HEK293 (cell line): ENCODE measurements around the gene ENTREP3.
A peak's percentile ranks its signal among the peaks of the same experiment; 100 is the strongest.

Source experiments
- EGR2 ChIP-seq: fragments of 450-650 bp; formaldehyde crosslinking; IDR thresholded peaks from 2 replicates; pipeline ENCODE4 v1.5.1; 2016; ENCODE audit warnings: low read depth, missing biosample characterization, missing genetic modification characterization
- FEZF1 ChIP-seq: fragments of 450-650 bp; formaldehyde crosslinking; IDR thresholded peaks from 2 replicates; pipeline ENCODE4 v1.5.1; 2016; ENCODE audit warnings: missing biosample characterization, missing genetic modification characterization
- GLI4 ChIP-seq: fragments of 450-650 bp; formaldehyde crosslinking; IDR thresholded peaks from 2 replicates; pipeline ENCODE4 v1.5.1; 2016; ENCODE audit warnings: missing biosample characterization, missing genetic modification characterization
- HOXC10 ChIP-seq: sonication (generic); formaldehyde crosslinking; IDR thresholded peaks from 2 replicates; pipeline ENCODE4 v1.8.1; 2023; ENCODE audit warnings: mild to moderate bottlenecking, missing genetic modification reagents
- OVOL3 ChIP-seq: fragments of 450-650 bp; formaldehyde crosslinking; IDR thresholded peaks from 2 replicates; pipeline ENCODE4 v1.5.1; 2016; ENCODE audit warnings: missing biosample characterization, missing genetic modification characterization
- ZBTB1 ChIP-seq: fragments of 450-650 bp; formaldehyde crosslinking; IDR thresholded peaks from 2 replicates; pipeline ENCODE4 v1.5.1; 2016; ENCODE audit warnings: missing biosample characterization, missing genetic modification characterization
- ZBTB17 ChIP-seq: fragments of 450-650 bp; formaldehyde crosslinking; IDR thresholded peaks from 2 replicates; pipeline ENCODE4 v1.5.1; 2016; ENCODE audit warnings: missing biosample characterization, missing genetic modification characterization
- ZBTB26 ChIP-seq: fragments of 450-650 bp; formaldehyde crosslinking; optimal IDR thresholded peaks from 2 replicates; pipeline ENCODE3; 2016; ENCODE audit warnings: missing biosample characterization, mild to moderate bottlenecking, missing genetic modification characterization
- ZNF184 ChIP-seq: fragments of 450-650 bp; IDR thresholded peaks from 2 replicates; pipeline ENCODE4 v1.5.1; 2018; ENCODE audit warnings: missing biosample characterization, mild to moderate bottlenecking, missing genetic modification characterization
- ZNF26 ChIP-seq: fragments of 450-650 bp; formaldehyde crosslinking; IDR thresholded peaks from 2 replicates; pipeline ENCODE4 v1.5.1; 2016; ENCODE audit warnings: missing biosample characterization, missing genetic modification characterization
- ZNF280D ChIP-seq: fragments of 450-650 bp; formaldehyde crosslinking; IDR thresholded peaks from 2 replicates; pipeline ENCODE4 v1.5.1; 2016; ENCODE audit warnings: missing biosample characterization, missing genetic modification characterization
- ZNF311 ChIP-seq: fragments of 450-650 bp; formaldehyde crosslinking; IDR thresholded peaks from 2 replicates; pipeline ENCODE4 v1.5.1; 2017; ENCODE audit warnings: missing biosample characterization, missing genetic modification characterization, borderline replicate concordance
- ZNF37A ChIP-seq: fragments of 450-650 bp; IDR thresholded peaks from 2 replicates; pipeline ENCODE4 v1.5.1; 2018; ENCODE audit warnings: missing biosample characterization, missing genetic modification characterization
- ZNF530 ChIP-seq: fragments of 450-650 bp; formaldehyde crosslinking; IDR thresholded peaks from 2 replicates; pipeline ENCODE4 v1.5.1; 2016; ENCODE audit warnings: low read depth, missing biosample characterization, missing genetic modification characterization
- ZNF548 ChIP-seq: fragments of 450-650 bp; formaldehyde crosslinking; IDR thresholded peaks from 2 replicates; pipeline ENCODE4 v1.5.1; 2016; ENCODE audit warnings: missing biosample characterization, missing genetic modification characterization
- ZNF555 ChIP-seq: fragments of 450-650 bp; formaldehyde crosslinking; conservative IDR thresholded peaks from 2 replicates; pipeline ENCODE4 v1.5.1; 2017; ENCODE audit warnings: missing biosample characterization, mild to moderate bottlenecking, missing genetic modification characterization, inconsistent platforms
- ZNF571 ChIP-seq: fragments of 450-650 bp; formaldehyde crosslinking; IDR thresholded peaks from 2 replicates; pipeline ENCODE4 v1.5.0; 2017; ENCODE audit warnings: missing biosample characterization, missing genetic modification characterization
- ZNF623 ChIP-seq: fragments of 450-650 bp; formaldehyde crosslinking; IDR thresholded peaks from 2 replicates; pipeline ENCODE4 v1.5.1; 2016; ENCODE audit warnings: missing biosample characterization, missing genetic modification characterization
- ZNF701 ChIP-seq: fragments of 450-650 bp; formaldehyde crosslinking; IDR thresholded peaks from 2 replicates; pipeline ENCODE4 v1.5.1; 2016; ENCODE audit warnings: missing biosample characterization, missing genetic modification characterization
- ZSCAN16 ChIP-seq: fragments of 450-650 bp; formaldehyde crosslinking; IDR thresholded peaks from 2 replicates; pipeline ENCODE4 v1.5.1; 2016; ENCODE audit warnings: missing biosample characterization, missing genetic modification characterization
- TF ChIP-seq, protein P1 (sequence below): fragments of 450-650 bp; formaldehyde crosslinking; IDR thresholded peaks from 2 replicates; pipeline ENCODE4 v1.5.1; 2016; ENCODE audit warnings: missing biosample characterization, missing genetic modification characterization
- TF ChIP-seq, protein P2 (sequence below): fragments of 450-650 bp; formaldehyde crosslinking; IDR thresholded peaks from 2 replicates; pipeline ENCODE4 v1.5.1; 2016; ENCODE audit warnings: missing biosample characterization, missing genetic modification characterization
- TF ChIP-seq, protein P3 (sequence below): fragments of 450-650 bp; formaldehyde crosslinking; conservative IDR thresholded peaks from 2 replicates; pipeline ENCODE4 v1.5.1; 2016; ENCODE audit warnings: low read depth, missing biosample characterization, missing genetic modification characterization
- TF ChIP-seq, protein P4 (sequence below): fragments of 450-650 bp; formaldehyde crosslinking; IDR thresholded peaks from 2 replicates; pipeline ENCODE4 v1.5.1; 2016; ENCODE audit warnings: missing biosample characterization, missing genetic modification characterization

Gene ENTREP3

GRCh38 chr1:155218854-155219591 is 36.3 kb downstream of the ENTREP3 start (continued):
- TF ChIP-seq, protein P1, sequence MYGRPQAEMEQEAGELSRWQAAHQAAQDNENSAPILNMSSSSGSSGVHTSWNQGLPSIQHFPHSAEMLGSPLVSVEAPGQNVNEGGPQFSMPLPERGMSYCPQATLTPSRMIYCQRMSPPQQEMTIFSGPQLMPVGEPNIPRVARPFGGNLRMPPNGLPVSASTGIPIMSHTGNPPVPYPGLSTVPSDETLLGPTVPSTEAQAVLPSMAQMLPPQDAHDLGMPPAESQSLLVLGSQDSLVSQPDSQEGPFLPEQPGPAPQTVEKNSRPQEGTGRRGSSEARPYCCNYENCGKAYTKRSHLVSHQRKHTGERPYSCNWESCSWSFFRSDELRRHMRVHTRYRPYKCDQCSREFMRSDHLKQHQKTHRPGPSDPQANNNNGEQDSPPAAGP (tag by site-specific recombination): no peak
- no peak; the same call in 1 of the 2 replicates for TF ChIP-seq EGR2
- TF ChIP-seq ZNF26 (tag by site-specific recombination): no peak
- no peak for TF ChIP-seq ZNF184 (tag by site-specific recombination)
- no peak for TF ChIP-seq ZNF37A
- no peak for TF ChIP-seq ZNF555 (tag by site-specific recombination)
- TF ChIP-seq ZNF623 (tag by site-specific recombination): 0 out of 2 replicates have a peak, but pooled peaks have one; percentile 15
- TF ChIP-seq ZNF311 (tag by site-specific recombination): no peak
- TF ChIP-seq, protein P2, sequence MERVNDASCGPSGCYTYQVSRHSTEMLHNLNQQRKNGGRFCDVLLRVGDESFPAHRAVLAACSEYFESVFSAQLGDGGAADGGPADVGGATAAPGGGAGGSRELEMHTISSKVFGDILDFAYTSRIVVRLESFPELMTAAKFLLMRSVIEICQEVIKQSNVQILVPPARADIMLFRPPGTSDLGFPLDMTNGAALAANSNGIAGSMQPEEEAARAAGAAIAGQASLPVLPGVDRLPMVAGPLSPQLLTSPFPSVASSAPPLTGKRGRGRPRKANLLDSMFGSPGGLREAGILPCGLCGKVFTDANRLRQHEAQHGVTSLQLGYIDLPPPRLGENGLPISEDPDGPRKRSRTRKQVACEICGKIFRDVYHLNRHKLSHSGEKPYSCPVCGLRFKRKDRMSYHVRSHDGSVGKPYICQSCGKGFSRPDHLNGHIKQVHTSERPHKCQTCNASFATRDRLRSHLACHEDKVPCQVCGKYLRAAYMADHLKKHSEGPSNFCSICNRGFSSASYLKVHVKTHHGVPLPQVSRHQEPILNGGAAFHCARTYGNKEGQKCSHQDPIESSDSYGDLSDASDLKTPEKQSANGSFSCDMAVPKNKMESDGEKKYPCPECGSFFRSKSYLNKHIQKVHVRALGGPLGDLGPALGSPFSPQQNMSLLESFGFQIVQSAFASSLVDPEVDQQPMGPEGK: 0 out of 2 replicates have a peak, but pooled peaks have one; percentile 15
- no peak for TF ChIP-seq ZNF548
- TF ChIP-seq ZNF530 (tag by site-specific recombination): no peak
- peak; percentile 61 for TF ChIP-seq ZBTB17
- no peak for TF ChIP-seq FEZF1 (tag by site-specific recombination)
- no peak for TF ChIP-seq GLI4 (tag by site-specific recombination)
- no peak for TF ChIP-seq ZNF701
- no peak for TF ChIP-seq HOXC10 (CRISPR knock-in tag)
- TF ChIP-seq, protein P3, sequence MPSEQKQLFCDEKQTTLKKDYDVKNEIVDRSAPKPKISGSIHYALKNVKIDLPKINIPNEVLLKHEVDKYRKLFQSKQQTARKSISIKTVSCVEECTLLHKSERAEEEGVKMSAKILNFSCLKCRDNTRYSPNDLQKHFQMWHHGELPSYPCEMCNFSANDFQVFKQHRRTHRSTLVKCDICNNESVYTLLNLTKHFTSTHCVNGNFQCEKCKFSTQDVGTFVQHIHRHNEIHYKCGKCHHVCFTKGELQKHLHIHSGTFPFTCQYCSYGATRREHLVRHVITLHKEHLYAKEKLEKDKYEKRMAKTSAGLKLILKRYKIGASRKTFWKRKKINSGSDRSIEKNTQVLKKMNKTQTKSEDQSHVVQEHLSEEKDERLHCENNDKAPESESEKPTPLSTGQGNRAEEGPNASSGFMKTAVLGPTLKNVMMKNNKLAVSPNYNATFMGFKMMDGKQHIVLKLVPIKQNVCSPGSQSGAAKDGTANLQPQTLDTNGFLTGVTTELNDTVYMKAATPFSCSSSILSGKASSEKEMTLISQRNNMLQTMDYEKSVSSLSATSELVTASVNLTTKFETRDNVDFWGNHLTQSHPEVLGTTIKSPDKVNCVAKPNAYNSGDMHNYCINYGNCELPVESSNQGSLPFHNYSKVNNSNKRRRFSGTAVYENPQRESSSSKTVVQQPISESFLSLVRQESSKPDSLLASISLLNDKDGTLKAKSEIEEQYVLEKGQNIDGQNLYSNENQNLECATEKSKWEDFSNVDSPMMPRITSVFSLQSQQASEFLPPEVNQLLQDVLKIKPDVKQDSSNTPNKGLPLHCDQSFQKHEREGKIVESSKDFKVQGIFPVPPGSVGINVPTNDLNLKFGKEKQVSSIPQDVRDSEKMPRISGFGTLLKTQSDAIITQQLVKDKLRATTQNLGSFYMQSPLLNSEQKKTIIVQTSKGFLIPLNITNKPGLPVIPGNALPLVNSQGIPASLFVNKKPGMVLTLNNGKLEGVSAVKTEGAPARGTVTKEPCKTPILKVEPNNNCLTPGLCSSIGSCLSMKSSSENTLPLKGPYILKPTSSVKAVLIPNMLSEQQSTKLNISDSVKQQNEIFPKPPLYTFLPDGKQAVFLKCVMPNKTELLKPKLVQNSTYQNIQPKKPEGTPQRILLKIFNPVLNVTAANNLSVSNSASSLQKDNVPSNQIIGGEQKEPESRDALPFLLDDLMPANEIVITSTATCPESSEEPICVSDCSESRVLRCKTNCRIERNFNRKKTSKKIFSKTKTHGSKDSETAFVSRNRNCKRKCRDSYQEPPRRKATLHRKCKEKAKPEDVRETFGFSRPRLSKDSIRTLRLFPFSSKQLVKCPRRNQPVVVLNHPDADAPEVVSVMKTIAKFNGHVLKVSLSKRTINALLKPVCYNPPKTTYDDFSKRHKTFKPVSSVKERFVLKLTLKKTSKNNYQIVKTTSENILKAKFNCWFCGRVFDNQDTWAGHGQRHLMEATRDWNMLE: peak; percentile 59; the same call in 1 of the 2 replicates
- TF ChIP-seq OVOL3 (tag by site-specific recombination): peak; percentile 34; the same call in 1 of the 2 replicates
- TF ChIP-seq ZSCAN16 (tag by site-specific recombination): no peak
- TF ChIP-seq, protein P4, sequence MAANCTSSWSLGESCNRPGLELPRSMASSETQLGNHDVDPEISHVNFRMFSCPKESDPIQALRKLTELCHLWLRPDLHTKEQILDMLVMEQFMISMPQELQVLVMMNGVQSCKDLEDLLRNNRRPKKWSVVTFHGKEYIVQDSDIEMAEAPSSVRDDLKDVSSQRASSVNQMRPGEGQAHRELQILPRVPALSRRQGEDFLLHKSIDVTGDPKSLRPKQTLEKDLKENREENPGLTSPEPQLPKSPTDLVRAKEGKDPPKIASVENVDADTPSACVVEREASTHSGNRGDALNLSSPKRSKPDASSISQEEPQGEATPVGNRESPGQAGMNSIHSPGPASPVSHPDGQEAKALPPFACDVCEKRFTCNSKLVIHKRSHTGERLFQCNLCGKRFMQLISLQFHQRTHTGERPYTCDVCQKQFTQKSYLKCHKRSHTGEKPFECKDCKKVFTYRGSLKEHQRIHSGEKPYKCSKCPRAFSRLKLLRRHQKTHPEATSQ (tag by site-specific recombination): no peak
- TF ChIP-seq ZNF280D (tag by site-specific recombination): no peak
- no peak for TF ChIP-seq ZNF571 (tag by site-specific recombination)
- no peak for TF ChIP-seq ZBTB1 (tag by site-specific recombination)
- no peak for TF ChIP-seq ZBTB26 (tag by site-specific recombination)
